NCI-H446 (cell line): ENCODE results near the gene COX7A1.
"Not testable (repeated sequence)": the region's sequence is repeated elsewhere in the genome, so short reads cannot be mapped to it uniquely, and the experiment has no call there.

Experiments used
- DNase-seq, 2 experiments: peaks; one replicate each; lab custom pipeline; 2025; lab: John Stamatoyannopoulos, UW

The COX7A1 gene

DNA sequence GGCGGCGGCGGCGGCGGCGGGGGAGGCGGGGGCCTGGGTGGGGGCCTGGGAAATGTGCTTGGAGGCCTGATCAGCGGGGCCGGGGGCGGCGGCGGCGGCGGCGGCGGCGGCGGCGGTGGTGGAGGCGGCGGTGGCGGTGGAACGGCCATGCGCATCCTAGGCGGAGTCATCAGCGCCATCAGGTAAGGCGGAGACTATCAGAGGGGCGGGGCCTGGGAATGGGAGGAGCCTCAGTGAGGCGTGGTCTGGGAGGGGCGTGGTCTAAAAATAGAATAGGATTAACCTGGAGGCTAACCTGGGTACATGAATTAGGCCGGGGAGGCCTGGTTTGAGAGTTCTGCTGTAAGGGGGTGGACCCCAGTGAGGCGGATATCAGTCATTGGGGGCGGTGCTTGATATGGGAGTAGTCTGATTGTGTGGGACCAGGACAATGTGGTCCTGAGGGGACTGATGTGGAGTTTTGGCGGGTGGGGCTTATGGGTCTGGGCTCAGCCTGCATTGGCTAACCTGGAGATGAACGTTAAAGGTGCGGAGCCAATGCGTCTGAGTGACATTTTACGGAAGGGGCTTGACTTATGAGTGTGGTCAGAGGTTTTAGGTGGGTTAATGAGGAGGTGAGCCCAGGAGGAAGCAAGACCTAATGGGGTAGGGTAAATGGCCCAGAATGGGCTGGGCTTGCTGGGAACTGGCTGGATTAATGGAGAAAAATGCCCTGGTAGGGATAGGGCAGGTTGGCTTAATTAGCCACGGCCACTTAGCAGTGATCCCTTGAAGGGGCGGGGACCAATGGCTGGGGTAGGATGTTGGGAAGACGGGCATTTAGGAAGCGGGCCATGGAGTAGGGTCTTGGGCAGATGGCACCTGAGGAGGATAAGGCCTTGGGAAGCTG, 11.0 kb downstream of the COX7A1 start:
- peak; percentile 64 to 87 for DNase-seq

DNA sequence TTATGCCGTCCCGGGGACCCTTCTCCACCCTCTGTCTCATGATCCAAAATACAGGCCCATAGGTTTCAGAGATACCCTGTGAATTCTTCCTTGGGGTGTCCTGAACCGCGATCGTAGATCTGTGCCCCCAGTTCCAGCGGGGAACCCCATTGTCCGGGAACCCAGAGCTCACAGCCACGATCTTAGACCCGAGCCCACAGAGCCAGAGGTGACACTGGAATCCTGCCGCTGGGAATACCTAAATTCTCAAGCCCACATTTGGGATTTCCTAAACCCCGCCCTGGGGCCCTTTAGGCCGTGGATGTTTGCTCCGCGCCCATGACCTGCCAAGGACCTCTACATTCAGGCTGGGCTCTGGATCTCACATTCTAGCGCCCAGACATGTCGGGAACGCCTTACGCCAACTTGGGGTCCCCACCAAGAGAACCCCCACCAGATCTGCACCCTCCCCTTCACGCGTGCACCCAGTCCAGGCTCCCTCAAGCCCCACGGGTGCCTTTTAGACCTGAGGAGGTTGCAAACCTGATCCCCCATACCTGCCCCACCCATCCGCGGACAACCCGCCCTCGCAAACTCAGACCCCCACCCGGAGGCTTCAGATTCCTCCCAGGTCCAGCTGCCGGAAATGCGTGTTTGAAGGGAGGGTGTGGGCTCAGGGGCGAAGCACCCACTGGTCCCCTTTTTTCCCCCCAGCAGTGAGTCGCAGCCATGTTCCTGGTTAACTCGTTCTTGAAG, 11.8 kb downstream of the COX7A1 start:
- peak; percentile 49 to 55 for DNase-seq

DNA sequence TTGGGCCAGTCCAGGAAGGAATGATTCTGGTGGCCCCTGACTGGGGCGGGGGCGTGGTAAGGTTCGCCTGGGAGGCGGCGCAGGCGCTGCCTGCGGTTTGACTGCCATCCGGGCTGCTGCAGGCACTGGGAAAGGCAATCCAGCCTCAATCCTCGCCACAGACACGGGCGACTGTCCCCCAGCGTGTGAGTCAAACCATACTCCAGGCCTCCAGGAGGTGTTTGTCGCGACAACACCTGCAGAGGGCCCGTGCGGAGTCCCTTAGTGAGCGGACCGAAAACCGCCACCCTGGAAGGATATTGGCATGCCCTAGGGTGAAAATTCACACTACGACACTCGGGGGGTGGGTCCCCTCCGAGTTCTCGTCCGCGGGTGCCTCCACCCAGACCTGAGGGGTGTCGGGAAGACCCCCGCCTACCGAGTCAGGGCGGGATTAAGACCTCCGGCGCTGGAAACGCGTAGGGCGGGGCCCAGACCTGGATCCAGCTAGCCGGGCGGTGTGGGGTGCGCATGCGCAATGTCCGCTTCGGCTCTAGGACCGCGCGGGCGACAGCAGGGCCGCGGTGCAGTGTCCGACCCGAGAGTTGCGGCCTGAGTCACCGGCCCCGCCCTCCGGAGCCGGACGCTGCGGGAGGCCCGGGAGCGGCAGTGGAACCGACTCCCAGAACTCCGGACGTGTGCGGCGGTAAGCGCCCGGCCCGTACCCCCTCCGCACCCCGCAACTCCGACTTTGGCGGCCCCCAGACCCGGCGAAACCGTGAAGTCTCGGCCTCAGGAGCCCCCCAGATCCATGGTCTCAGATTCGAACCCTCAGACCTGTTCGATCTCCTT, 12.6 kb downstream of the COX7A1 start, which contains the start of gene CAPNS1:
TSS of gene CAPNS1 (plus strand) at position 594 of the 831 bp plus-strand sequence. CDS start 946 bp downstream, outside the sequence.
- peak; percentile 91 to 99 for DNase-seq

DNA sequence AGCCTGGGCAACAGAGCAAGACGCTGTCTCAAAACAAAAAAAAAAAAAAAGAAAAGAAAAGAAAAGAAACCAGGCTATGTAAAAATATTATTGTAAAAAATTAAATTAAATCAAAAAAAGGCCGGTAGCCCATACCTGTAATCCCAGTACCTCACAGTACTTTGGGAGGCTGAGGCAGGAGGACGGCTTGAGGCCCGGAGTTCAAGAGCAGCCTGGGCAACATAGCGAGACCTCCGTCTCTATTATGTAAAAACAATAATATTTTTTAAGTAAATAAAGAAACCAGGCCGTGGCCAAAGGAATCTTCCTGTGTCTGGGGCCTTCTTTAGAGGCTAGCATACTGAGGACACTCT, 13.2 kb downstream of the COX7A1 start:
- DNase-seq = no peak

DNA sequence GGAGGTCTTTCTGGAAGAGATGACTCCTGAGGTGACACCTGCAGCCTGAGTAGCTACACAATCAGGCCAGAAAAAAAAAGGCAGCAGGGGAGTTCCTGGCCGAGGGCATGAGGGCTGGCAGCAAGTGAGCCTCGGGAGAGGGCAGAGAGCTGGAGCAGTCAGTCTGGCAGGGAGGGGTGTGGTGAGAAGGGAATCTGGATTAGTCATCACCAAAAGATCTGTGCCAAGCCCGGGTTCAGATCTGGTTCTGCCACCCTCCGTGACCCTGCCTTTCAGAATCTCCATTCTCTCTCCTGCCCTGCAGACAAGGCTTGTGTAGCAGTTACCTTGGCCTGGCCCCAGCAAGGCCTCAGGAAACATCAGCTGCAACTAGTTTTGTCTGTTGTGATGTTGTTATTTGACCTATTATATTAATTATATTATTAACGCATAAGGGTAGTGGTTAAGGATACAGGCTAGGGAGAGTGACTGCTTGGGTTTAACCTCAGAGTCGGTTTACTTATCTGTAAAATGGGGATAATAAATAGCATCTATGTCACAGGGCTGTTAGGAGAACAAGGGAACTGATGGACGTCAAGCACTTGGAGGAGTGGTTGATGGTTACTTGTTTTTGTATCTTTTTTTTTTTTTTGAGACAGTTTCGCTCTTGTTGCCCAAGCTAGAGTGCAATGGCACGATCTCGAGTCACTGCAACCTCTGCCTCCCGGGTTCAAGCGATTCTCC, 15.1 kb downstream of the COX7A1 start:
- peak in 1 of 2 experiments; percentile 34 for DNase-seq

DNA sequence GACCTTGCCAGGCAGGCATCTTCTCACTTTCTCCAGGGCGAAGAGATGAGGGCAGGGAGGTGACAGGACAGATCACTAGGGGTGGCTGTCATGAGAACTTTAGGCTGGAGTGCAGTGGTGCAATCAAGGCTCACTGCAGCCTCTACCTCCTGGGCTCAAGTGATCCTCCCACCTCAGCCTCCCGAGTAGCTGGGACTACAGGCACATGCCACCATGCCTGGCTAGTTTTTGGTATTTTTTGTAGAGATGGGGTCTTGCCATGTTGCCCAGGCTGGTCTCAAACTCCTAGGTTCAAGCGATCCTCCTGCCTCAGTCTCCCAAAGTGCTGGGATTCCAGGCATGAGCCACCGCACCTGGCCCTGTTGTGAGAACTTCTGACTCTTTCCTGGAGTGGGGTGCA, 17.4 kb downstream of the COX7A1 start:
- not testable (repeated sequence) for DNase-seq

DNA sequence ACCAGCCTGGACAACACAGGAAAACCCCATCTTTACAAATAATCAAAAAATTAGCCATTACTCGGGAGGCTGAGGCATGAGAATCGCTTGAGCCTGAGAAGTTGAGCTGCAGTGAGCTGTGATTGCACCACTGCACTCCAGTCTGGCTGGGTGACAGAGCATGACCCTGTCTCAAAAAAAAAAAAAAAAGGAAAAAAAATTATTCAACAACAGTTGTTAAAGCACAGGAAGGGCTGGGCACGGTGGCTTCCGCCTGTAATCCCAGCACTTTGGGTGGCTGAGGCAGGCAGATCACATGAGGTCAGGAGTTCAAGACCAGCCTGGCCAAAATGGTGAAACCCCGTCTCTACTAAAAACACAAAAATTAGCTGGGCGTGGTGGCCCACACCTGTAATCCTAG, 21.0 kb downstream of the COX7A1 start:
- not testable (repeated sequence) for DNase-seq

DNA sequence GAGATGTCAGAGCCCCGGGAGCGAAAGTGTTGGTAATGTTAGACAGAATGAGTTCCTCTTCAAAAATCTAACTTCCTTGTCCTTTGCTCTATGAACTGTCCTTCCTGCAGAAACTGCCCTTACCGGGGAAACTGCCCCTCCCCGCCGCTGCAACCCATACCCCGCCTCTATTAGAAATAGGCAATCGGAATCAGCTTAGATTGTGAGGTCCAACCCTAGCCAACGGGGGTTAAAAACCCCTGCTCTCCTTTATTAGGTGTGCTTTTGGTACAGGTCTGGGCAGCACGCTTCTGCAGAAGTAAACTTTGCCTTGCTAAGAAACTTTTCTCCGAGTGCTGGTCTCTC, 23.9 kb downstream of the COX7A1 start:
- no peak for DNase-seq

DNA sequence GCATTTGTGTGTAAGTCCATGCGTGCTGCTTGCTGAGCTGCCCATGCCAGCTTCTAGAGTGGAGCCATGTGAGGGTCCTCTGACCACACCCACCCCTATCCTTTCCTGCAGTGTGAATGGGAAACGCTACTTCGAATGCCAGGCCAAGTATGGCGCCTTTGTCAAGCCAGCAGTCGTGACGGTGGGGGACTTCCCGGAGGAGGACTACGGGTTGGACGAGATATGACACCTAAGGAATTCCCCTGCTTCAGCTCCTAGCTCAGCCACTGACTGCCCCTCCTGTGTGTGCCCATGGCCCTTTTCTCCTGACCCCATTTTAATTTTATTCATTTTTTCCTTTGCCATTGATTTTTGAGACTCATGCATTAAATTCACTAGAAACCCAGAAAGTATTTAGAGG, 26.7 kb downstream of the COX7A1 start:
- no peak for DNase-seq

DNA sequence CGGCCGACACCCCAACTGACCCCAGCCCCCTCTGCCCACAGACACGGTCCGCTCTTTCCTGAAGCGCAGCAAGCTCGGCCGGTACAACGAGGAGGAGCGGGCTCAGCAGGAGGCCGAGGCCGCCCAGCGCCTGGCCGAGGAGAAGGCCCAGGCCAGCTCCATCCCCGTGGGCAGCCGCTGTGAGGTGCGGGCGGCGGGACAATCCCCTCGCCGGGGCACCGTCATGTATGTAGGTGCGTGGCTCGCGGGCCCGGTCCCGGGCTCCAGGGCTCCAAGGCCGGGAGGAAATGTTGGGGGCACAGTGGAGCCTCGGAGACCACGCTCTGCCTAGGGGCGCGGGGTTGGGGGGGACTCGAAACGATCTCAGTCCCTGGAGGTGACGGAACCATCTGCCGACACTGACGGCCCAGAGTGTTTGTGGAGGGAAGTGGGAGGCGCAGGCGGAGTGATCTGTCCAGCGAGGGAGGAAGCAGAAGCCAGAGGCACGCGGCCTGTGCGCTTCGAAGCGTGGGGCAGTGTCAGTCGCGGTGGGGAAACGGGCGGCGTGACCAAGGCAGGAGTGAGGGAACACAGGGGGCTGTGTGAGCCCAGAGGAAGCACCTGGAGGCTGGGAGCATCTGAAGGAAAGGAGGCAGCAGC, 30.6 kb downstream of the COX7A1 start:
- no peak for DNase-seq

DNA sequence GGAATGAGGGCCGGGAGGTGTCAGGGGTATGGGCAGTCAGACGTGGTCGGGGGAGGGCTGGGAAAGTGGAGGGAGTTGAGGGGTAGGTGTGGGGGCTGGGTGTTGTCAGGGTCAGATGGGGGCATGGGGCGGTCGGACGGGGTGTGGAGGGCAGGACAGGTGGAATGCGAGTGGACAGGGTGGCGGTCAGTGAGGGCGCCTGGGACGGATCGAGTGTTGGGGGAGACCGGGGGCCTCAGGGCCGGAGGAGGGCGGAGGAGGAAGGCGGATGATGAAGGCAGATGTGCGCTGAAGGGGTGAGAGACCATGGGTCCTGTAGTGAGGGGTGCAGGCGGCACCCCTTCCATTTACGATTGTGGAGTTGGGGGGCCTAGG, 31.3 kb downstream of the COX7A1 start:
- no peak for DNase-seq

DNA sequence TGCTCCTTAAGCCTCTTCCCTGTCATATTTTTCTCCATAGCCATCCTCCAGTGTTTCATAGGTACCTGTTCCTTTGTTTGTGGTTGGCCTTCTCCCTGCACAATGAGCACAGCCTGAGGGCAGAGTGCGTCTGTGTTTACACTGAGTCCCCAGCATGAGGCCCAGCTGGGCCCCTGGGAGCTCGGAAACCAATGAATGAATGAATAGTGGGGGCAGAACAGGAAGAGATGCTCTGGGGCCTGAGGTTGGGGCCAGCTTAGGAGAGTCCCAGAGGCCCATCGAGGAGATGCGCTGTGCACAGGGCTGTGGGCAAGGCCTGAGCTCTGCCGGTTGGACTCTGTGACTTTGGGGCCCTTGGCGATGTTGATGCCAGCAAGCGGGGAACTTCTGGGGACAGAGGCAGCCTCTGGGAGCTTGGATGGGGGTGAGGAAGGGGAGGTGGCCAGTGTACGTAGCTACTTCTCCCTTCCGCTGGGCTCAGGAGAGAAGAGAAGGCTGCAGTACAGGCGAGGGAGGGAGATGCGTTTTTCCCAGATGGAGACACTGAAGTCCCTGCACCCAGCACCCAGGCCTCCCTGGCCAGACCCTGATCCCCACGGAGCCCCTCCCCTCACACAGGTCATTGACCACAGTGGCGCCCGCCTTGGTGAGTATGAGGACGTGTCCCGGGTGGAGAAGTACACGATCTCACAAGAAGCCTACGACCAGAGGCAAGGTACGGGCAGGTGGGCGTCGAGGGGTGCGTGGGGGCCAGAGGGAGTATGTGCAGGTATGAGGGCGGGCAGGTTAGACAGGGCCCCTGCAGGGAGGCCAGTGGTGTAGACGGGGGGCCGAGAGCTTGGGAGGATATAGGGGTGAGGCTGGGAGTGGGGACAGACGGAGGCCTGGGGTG, 31.9 kb downstream of the COX7A1 start:
- DNase-seq = no peak

DNA sequence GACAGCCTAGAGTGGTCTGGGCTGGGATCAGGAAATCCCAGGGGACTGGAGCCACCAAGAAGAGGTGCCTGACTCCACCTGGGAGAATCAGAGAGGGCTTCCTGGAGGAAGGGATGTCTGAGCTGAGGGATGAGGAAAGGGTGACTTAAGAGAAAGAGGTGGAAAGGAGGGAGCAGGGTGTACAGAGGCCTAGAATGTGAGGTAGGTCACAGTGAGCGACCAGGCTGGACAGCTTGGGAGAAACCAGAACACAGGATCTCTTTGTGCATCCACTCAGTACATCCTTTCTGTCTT, 36.0 kb downstream of the COX7A1 start:
- no peak for DNase-seq

DNA sequence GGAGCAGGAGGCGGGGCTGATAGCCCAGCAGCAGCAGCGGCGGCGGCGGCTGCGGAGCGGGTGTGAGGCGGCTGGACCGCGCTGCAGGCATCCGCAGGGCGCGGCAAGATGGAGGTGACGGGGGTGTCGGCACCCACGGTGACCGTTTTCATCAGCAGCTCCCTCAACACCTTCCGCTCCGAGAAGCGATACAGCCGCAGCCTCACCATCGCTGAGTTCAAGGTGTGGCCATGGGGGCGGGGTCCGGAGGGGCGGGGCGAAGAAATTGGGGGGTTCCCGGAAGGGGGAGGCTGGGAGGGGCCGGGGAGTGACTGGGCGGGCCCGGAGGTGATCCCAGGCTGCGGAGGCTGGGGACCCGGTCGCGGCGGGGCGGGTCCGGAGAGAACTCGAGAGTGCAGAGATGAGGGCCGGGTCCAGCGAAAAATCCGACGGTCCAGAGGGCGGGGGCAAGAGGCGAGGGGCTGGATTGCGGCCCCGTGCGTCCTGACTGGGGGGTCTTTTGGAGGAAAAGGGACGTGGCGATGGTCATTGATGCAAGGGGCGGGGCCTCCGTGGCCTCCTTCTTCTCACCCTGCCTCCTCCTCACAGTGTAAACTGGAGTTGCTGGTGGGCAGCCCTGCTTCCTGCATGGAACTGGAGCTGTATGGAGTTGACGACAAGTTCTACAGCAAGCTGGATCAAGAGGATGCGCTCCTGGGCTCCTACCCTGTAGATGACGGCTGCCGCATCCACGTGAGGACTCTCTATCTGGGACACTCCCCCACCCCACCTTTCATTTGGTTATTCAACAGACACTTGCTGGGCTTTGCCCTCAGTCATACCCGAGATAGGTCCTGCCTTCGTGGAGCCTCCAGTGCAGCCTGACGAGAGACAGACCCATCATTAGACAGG, 36.5 kb downstream of the COX7A1 start, which contains the start of gene TBCB:
TSS of gene TBCB (plus strand) at position 16 of the 891 bp plus-strand sequence. CDS start at position 109, 93 bp downstream.
- no peak for DNase-seq

DNA sequence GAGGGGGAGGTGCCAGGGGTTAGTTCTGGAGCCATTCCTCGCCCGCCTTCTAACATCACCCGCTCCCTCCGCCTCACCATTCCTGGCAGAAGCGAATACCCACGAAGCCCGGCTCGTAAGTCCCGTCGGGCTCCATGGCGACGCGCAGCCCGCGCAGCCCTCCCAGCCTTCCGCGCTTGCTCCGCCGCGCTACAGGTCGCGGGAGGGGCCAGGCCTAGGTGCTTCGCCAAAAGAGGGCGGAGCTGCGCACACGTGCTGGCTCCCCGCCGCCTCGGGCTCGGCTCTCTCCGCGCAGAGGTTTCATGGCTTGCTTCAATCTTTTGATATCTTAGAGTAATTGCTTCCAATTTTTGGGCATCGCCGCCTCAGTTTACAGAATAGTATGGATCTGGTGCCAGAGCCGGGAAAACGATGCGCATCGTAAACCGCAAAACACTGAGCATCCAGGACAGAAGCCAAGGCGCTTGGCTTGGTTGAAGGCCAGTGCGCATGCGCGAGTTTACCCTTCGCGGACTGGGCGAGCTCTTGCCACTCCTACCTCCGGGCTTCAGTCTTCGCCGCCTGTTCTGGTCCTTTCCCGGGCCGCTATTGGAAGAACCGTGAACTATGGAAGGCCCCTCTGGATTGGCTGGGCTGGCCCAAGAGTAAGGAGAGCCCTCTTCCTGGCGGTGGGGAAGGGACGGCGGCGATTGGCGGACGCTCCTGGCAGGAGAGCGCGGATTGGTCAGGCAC, 37.4 kb downstream of the COX7A1 start, which contains the start of gene POLR2I:
TSS of gene POLR2I (minus strand) at position 155 of the 732 bp plus-strand sequence. CDS start at position 136, 19 bp downstream.
- peak; percentile 99 to 100 for DNase-seq

DNA sequence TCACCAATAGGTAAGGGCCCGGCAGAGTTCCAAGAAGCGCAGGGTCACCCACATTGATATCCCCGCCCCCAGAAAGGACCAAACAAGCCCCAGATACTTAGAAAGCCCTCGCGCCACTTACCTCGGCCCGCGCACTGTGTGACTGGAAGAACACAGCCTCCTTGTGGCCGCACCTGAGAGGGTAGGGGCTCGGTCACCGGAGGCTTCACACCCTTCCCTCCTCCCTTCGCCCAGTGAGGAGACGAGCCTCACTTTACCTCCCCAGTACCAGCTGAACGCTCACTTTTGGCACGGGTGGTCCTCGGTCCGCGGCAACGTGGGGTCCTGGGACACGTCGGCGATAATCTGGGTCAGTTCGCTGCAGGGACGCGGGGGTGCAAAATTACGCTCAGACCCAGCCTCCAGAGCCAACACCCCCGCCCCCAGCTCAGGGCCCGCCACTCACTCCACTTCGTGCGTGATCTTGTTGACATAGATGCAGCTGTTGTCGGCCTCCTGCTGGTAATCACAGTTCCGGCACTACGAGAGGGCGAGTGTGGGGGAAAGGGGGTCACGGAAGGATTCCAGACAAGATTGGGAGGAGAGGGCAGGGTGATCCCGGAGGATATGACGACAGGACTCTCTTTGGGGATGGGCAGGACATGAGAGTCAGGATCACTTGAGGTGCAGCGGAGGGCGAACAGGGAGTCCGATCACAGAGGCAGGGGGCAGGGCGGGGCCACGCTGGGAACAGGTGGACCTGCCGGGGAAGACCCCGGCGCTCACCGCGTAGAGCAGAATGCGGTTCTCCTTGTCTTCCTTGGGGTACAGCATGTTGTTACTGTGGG, 38.1 kb downstream of the COX7A1 start:
- peak in 1 of 2 experiments; percentile 61 for DNase-seq

DNA sequence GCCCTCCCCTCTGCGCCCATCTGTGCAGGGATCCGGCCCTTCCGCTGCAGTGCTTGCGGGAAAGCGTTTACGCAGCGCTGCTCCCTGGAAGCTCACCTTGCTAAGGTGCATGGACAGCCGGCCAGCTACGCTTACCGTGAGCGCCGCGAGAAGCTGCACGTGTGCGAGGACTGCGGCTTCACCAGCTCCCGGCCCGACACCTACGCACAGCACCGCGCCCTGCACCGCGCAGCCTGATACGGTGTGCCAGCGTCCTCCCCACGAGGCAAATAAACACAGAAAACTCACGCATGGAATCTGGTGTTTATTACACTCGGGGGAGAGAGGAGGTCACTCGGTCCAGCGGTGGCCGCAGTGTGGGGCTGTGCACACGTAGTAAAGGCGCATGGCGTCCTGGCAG, 38.8 kb downstream of the COX7A1 start:
- DNase-seq = no peak
